Measurements from ENCODE around the gene TERB1.

GRCh38 chr16:66720766-66721165, 80.6 kb downstream of the TERB1 start:
- no peak for TF ChIP-seq CTCF (IDR thresholded peaks at IDR 0.05; ENCODE audit: poor library complexity)
- no peak for TF ChIP-seq EZH2 (IDR thresholded peaks at IDR 0.05; ENCODE audit: borderline replicate concordance)

Data from hepatocyte (in vitro differentiated cells).